Loucy (cell line): ENCODE data around the gene PTPRN2.

Source experiments
- CTCF ChIP-seq: fragments of 200-600 bp; sonication (generic); conservative IDR thresholded peaks from 2 replicates; pipeline ENCODE4 v1.5.1; 2014; ENCODE audit warnings: mild to moderate bottlenecking, antibody characterized with exemption, low read length
- EZH2phosphoT487 ChIP-seq: fragments of 200-600 bp; IDR thresholded peaks from 2 replicates; pipeline ENCODE4 v1.6.1; 2018; ENCODE audit warnings: antibody characterized with exemption, mild to moderate bottlenecking, moderate library complexity, borderline replicate concordance

GRCh38 chr7:157936976-157937375, 650.6 kb downstream of the PTPRN2 start:
- TF ChIP-seq CTCF (no peak), EZH2phosphoT487 (no peak)
